HepG2 (cell line): ENCODE data around the gene LEFTY2.

Experiments
- CTCF ChIP-seq: sonication (generic); formaldehyde crosslinking; IDR thresholded peaks from 2 replicates; pipeline ENCODE4 v1.5.0; 2020; ENCODE audit warnings: mild to moderate bottlenecking, missing genetic modification reagents, moderate library complexity
- NR2F1 ChIP-seq, 2 experiments: fragments of 450-650 bp in 1 of 2; formaldehyde crosslinking in 1 of 2; IDR thresholded peaks; 2 replicates each; pipeline versions ENCODE4 v1.5.0 to v1.6.1; 2016 to 2020; ENCODE audit warnings: mild to moderate bottlenecking in 1 of 2, missing compliant biosample characterization in 1 of 2, missing genetic modification reagents in 1 of 2, moderate library complexity in 1 of 2
- RBFOX2 ChIP-seq: fragments of 200-400 bp; formaldehyde crosslinking; IDR thresholded peaks from 2 replicates; pipeline ENCODE4 v1.6.1; 2017; ENCODE audit warnings: low read depth, mild to moderate bottlenecking, low read length
- TAF1 ChIP-seq: sonication (generic); formaldehyde crosslinking; IDR thresholded peaks from 2 replicates; pipeline ENCODE4 v1.4.0; 2020; ENCODE audit warnings: missing genetic modification reagents
- YY1 ChIP-seq: IDR thresholded peaks from 2 replicates; pipeline ENCODE4 v1.6.1; 2011; ENCODE audit warnings: low read length, low read depth, moderate library complexity, mild to moderate bottlenecking; ENCODE audit not compliant: insufficient read depth, insufficient replicate concordance
- ZBTB7B ChIP-seq: sonication (generic); formaldehyde crosslinking; IDR thresholded peaks from 2 replicates; pipeline ENCODE4 v1.4.0; 2020; ENCODE audit warnings: missing genetic modification reagents

GRCh38 chr1:225915538-225915991 is 25.5 kb downstream of the LEFTY2 start:
- TF ChIP-seq YY1 (no peak), ZBTB7B (no peak), RBFOX2 (no peak), TAF1 (CRISPR knock-in tag) (no peak), CTCF (CRISPR knock-in tag) (no peak), NR2F1 (CRISPR knock-in tag; IDR thresholded peaks at IDR 0.05) (no peak)
